Measurements from ENCODE around the gene ABCC9.

GRCh38 chr12:21851151-21851550 is 90.1 kb downstream of the ABCC9 start:
- TF ChIP-seq CTCF (IDR thresholded peaks at IDR 0.05) (no peak), POLR2A (IDR thresholded peaks at IDR 0.05) (no peak), EP300 (IDR thresholded peaks at IDR 0.05) (no peak)
